Mammary epithelial cell (primary cell): ENCODE measurements around the gene ASB13.

ENCODE experiments used
- CTCF ChIP-seq, 2 donors: IDR thresholded peaks in 1 of 2; conservative IDR thresholded peaks in 1 of 2; 2 replicates each; pipeline ENCODE4 v1.5.1; 2011 to 2012; ENCODE audit warnings: inconsistent platforms in 2 of 2, low read length in 2 of 2, mild to moderate bottlenecking in 2 of 2, control low read depth in 1 of 2, low read depth in 1 of 2; ENCODE audit not compliant: insufficient read depth in 1 of 2; ENCODE audit errors: extremely low read depth in 1 of 2
- EZH2 ChIP-seq: IDR thresholded peaks from 2 replicates; pipeline ENCODE4 v1.6.1; 2012; ENCODE audit warnings: low read length, inconsistent platforms, borderline replicate concordance

- no peak for TF ChIP-seq EZH2
- TF ChIP-seq CTCF (conservative IDR thresholded peaks at IDR 0.05 in 1 of 2, IDR thresholded peaks at IDR 0.05 in 1 of 2; ENCODE audit: extremely low read depth in 1 of 2, insufficient read depth in 1 of 2, low read depth in 1 of 2, low read length in 2 of 2), result no peak
These were observed 47.6 kb downstream of the ASB13 start for GRCh38 chr10:5618829-5619228.
